ENCODE data around the gene ARHGAP26. TPM values are rescaled to one million over a fixed set of nuclear protein-coding genes. Genes with fewer than 3 reads are reported as not detected.

The ARHGAP26 gene
- total RNA-seq, 1 donor from 2014 or later, result 42.1 TPM

DNA sequence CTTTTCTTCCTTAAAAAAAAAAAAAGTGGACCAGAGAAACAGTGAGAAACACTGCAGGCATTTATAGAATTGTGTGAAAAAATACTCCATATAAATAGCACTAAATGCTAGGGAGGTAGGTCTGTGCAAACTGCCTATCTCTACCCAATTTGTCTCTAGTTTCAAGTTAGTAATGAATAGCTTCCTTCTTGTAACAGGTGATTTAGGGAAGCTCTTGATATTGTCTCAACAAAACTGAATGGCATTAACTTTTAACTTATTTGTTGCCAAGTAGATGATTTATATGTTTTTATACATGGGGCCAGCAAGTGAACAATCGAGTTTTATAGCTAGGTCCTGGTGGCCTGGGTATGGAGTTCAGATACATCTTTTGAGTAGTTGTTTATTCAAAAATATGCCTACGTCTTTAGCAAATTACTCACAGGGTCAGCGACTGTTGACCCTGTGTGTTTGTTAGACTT, 349.7 kb downstream of the ARHGAP26 start:
- Histone ChIP-seq H3K27ac (no peak overlapping the region), H3K4me1 (peaks cover 4% of the 10 kb centered on the region), H3K36me3 (no peaks in the 10 kb centered on the region), H3K4me3 (no peak overlapping the region), H3K9me3 (no peaks in the 10 kb centered on the region), H3K27me3 (ENCODE audit: low read depth) (no peaks in the 10 kb centered on the region)
- ATAC-seq, result no peak
- intact Hi-C loops (cut with DNase I), result no loop called here
- TF ChIP-seq CTCF (IDR thresholded peaks at IDR 0.05), result no peak
- DNase-seq, result no peak

- intact Hi-C loops (cut with DNase I), result no loop called here
- DNase-seq, result no peak
- ATAC-seq, result no peak
- Histone ChIP-seq H3K9me3 (no peaks in the 10 kb centered on the region), H3K27me3 (ENCODE audit: low read depth) (no peaks in the 10 kb centered on the region), H3K36me3 (no peaks in the 10 kb centered on the region), H3K27ac (no peak overlapping the region), H3K4me1 (peaks cover 5% of the 10 kb centered on the region), H3K4me3 (no peak overlapping the region)
- no peak for TF ChIP-seq CTCF (IDR thresholded peaks at IDR 0.05)
Measured at GRCh38 chr5:143120460-143121134, 350.4 kb downstream of the ARHGAP26 start.

DNA sequence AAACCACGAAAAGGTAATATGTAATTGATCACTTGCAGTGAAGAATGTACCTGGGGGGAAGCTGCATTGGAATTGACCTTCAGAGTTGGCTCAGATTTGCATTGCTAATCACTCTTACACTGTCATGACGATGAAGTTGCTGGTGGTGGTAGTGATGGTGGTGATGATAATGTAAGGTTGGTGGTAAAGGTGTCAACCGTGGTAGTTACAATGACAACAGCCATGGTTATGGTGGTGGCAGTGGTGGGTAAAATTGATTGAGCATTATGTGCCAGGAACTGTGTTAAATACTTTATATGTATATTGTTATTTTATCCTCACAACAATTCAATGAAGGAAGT, 350.9 kb downstream of the ARHGAP26 start:
- intact Hi-C loops (cut with DNase I), result no loop called here
- Histone ChIP-seq H3K27ac (no peak overlapping the region), H3K4me1 (peaks cover 10% of the 10 kb centered on the region), H3K9me3 (no peaks in the 10 kb centered on the region), H3K27me3 (ENCODE audit: low read depth) (no peaks in the 10 kb centered on the region), H3K36me3 (no peaks in the 10 kb centered on the region), H3K4me3 (no peak overlapping the region)
- no peak for TF ChIP-seq CTCF (IDR thresholded peaks at IDR 0.05)
- ATAC-seq (no peak), DNase-seq (no peak)

DNA sequence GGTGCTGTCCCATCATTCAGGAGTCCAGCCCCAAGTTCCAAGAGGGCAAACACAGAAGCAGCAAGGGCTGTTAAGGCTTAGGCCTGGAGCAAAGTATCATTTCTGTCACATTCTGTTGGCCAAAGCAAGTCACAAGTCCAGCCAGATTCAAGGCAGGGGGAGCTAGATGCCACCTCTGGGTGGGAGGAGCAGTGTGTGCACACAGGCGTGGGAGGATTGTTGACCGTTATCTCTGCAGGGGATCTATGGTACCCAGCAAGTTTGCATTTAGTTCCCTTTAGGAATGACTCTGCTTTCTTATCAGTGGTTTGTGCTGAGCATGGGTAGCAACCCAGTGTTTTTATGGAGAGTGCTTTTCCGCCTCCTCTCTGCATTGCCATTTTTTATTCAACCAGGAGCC, 354.4 kb downstream of the ARHGAP26 start:
- no peak for DNase-seq
- H3K4me1 ChIP-seq, result peaks cover 26% of the 10 kb centered on the region
- H3K36me3 ChIP-seq, result no peaks in the 10 kb centered on the region
- no peak overlapping the region for H3K4me3 ChIP-seq
- peak in 1 of 2 donors; percentile 56 for ATAC-seq
- no peaks in the 10 kb centered on the region for H3K27me3 ChIP-seq (ENCODE audit: low read depth)
- TF ChIP-seq CTCF (IDR thresholded peaks at IDR 0.05), result no peak
- intact Hi-C loops (cut with DNase I), result no loop called here
- H3K27ac ChIP-seq, result no peak overlapping the region
- H3K9me3 ChIP-seq, result no peaks in the 10 kb centered on the region

- Histone ChIP-seq H3K4me3 (no peak overlapping the region), H3K9me3 (no peaks in the 10 kb centered on the region), H3K36me3 (no peaks in the 10 kb centered on the region), H3K27me3 (ENCODE audit: low read depth) (no peaks in the 10 kb centered on the region), H3K4me1 (peaks cover 34% of the 10 kb centered on the region), H3K27ac (peak overlapping the region; percentile 3)
- ATAC-seq (peak in 1 of 2 donors; percentile 16), DNase-seq (no peak)
- intact Hi-C loops (cut with DNase I), result no loop called here
- TF ChIP-seq CTCF (IDR thresholded peaks at IDR 0.05), result no peak
Measured at GRCh38 chr5:143126174-143127019, 356.2 kb downstream of the ARHGAP26 start.
